HG02885 (cell line): ENCODE data around the gene DUSP8.

ENCODE experiments used
- ATAC-seq: cut with Tn5 transposase; IDR thresholded peaks from one replicate; pipeline ENCODE4 v1.9.1; 2021; ENCODE audit warnings: mild to moderate bottlenecking; ENCODE audit not compliant: unreplicated experiment, poor library complexity

Gene DUSP8

DNA sequence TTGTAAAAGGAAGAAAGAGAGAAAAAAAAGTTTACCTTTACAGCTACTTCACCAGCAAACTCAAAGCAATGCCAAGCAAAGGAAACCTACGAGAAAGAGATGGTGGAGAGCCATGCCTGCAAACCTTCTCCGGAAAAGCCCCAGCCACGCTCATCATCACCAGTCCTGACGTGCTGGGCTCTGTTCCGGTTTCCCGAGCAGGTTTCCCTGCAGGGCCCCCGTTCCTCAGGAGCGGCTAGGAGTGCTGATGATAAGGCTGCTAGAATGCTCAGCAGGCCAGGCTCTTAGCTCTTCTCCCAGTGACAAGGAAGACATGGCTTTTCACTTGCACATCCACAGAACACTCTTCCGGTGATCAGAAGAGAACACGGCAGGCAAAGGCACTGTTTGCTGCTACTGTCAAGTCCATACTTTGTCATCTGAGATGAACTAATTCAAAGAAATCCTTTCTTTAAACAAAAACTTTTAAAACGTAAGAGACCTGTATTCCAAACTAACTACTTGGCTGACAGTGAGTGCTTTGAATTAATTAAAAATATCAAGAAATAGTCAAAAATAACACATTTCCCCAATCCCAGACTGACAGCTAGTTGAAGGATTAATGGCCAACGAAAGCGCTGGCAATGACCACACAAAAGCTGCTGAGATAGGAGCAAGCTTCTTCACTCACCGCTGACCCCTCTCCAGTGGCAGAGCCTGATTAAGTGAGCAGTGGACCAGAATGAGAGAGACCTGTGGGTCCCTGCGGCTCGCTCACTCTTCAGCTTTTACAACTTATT is 35.8 kb downstream of the DUSP8 start:
- no peak for ATAC-seq

DNA sequence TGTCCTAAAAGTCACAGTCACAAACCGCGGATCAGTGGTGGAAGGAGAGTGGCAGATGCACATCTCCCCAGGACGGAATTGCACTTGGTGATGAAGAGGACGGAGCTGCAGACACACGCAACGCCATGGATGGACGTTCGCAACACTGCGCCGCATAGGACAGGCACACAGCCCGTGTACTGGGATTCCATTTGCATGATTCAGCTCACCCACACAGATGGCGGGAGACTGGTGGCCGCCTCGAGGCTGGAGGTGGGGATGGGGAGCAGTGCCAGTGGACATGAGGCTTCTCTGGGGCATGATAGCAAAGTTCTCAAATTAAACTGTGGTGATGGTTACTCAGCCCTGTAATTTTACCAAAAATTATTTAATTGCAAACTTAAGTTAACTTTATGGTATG is 37.4 kb downstream of the DUSP8 start:
- ATAC-seq = no peak

DNA sequence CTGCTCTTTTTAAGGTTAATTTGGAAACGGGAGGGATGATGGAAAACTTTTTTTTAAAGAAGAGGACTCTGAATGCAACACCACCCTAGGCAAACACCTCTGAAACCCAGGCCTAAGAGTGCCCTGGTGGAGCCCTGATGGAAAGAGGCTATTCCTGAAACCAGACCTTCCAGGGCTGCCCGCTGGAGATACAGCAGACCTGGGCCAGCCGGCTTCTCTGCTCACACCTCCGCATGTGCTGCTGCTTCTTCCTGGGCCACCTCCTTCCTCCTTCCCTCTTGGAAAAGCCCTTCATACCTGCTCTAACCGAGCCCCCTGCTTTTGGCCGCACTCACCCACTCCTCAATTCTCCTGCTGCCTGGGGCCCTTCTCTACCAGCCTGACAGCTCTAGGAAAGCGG is 37.9 kb downstream of the DUSP8 start:
- ATAC-seq = no peak

GRCh38 chr11:1533342-1533725 is 38.7 kb downstream of the DUSP8 start:
- no peak for ATAC-seq

- no peak for ATAC-seq
Measured at GRCh38 chr11:1532606-1533341, 39.3 kb downstream of the DUSP8 start.

- ATAC-seq = no peak
Measured at GRCh38 chr11:1532014-1532586, 40.0 kb downstream of the DUSP8 start.

GRCh38 chr11:1531449-1532013 is 40.5 kb downstream of the DUSP8 start:
- ATAC-seq = no peak

GRCh38 chr11:1530686-1531448 is 41.2 kb downstream of the DUSP8 start:
- ATAC-seq = no peak

DNA sequence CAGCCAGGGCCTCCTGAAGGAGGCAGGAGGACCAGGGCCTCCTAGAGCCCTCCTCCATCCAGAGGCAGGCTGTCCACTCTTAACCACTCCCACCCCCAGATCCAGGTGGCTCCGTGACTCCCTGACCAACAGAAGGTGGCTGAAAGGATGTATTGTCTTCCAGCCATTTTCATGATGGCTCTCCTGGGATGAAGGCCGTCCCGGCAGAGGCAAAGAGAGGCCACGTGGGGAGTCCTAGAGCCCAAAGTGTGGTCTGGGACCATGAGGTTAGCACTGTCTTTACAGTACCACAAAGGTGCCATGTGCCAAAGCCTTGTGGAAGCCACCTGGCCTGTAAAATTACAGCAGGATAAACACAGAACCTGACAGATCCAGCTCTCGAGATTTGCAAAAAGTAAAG is 42.3 kb downstream of the DUSP8 start:
- no peak for ATAC-seq

GRCh38 chr11:1529286-1529685 is 42.8 kb downstream of the DUSP8 start:
- ATAC-seq = no peak

DNA sequence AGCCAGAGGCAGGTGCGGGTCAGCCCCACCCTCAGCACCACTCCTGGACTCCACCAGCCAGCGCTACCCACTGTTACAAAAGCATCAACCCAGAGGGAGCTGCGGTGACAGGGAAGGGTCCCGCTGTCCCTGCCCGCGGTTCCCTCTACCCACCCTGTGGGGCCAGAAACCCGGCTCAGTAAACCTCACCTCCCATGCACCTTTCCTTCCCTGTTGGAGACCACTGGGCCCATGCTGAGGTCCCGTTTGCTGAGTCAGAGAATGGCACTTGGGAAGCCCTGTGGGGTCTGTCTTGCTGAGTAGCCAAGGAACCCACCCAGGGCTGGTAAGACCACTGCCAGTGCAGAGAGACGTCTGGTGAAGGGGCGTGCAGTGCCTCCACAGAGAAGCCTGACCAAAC is 43.4 kb downstream of the DUSP8 start:
- no peak for ATAC-seq

DNA sequence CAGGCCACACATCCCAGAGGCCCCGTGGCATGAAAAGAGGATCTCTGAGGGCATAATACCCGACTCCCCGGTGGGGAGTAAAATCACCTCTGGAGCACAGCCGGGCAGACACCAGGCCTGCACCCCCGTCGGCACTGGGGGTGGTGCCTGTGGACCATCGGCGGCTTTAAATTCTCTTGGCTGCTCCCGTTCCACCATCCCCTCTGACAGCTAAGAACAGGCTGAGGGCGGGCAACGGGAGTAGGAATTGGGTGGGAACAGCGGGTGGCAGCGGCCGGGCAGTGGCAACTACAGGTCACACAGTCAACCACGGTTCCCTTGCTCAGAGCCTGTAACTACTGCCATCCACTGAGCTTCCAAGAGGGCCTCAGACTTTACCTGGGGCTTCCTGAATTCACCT is 45.3 kb downstream of the DUSP8 start:
- ATAC-seq = no peak

- no peak for ATAC-seq
Measured at GRCh38 chr11:1523779-1524178, 48.3 kb downstream of the DUSP8 start.

DNA sequence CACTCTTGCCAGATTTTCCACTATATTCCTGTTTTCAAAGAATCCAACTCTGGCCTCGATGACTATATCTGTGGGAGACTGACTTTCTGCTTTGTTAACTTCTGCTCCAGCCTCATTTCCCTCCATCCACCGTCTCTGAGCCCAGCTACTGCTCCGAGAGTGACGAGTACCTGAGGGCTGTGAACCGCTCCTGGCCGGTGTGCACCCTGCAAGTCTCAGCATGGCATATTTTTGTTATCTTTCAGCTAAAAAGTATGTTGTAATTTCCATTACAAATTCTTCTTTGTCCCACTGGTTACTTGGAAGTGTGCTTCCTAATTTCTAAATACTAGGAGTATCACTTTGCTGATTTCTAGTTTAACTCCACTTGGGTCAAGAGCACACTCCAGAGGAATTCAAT is 49.0 kb downstream of the DUSP8 start:
- ATAC-seq = no peak

GRCh38 chr11:1522081-1522424 is 50.0 kb downstream of the DUSP8 start:
- peak; percentile 37 for ATAC-seq

- ATAC-seq = peak; percentile 92
Measured at GRCh38 chr11:1521382-1522080, 50.5 kb downstream of the DUSP8 start.

GRCh38 chr11:1520663-1521267 is 51.3 kb downstream of the DUSP8 start:
- ATAC-seq = no peak

DNA sequence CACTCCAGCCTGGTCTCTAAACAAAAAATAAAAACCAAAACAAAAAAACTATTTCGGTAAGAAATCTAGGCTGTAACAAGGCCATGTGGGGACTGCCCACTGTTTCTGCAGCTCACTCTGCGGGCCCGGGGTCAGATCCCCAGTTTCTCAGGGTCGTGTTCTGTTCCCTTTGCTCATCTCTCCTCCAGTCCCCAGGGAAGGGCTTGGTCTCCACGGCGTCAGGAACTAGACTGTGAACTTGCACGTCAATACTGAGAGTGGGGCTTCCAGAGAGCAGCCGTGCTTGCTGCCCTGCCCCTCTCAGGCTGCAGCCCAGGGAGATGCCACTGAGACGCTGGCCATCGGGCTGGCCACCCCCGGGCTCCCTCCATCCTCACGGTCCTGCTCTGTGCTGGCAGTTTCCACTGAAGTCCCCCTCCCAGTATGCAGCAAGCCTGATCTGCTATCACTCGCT is 51.8 kb downstream of the DUSP8 start:
- ATAC-seq = no peak
